ENCODE measurements around the gene KCNN3.

Gene KCNN3

DNA sequence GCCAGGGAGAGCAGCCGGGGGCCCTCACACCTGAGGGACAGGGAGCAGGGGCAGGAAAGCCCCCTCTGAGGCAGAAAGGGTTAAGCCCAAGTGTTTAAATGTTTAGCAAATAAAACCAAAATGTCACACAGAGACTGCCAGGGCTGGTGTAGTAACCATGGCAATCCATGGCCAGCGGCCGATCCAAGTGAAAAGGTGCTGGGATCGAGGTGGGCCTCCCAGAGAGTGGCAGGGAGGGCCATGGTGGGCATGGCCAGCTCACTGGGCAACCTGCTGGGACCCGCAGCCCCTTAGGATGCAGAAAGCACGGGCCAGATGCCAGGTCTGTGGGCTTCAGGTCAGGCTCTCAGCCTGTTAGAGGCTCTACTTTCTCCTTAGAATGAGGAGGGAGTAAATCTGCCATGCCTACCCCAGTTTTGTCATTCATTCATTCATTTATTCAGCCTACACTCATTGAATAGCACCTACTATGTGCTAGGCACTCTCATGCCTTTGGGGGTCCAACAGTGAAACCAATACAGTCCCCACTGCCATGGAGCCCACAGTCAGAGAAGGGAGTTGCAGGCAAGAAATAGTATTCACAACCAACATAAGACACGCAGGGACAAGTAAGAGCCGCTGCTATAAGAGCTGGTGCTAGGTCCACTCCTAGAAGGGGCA lies 56.1 kb downstream of the KCNN3 start:
- no peak for DNase-seq

DNA sequence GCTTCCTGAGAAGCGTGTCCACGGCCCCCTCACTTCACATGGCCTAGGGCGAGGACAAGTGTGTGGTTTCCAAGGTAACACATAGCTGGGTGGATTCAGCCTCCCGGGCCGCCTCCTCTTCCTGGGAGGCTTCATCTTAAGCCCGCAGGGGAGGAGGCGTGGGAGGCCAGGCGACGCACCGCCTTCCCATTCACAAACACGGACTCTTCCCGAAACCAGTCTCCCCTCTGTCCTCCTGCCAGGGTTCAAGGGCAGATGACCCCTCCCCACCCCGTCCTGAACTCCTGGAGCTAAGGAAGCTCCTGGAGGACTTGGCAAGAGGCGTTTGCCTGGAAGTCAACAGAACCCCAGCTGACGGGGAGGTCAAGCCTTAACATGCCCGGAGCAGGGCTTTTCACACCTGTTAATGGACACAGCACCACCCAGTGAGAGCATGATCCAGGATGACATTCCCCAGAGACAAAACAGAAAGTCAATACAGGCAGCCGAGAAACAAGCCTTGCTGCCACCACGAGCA lies 56.7 kb downstream of the KCNN3 start:
- DNase-seq, result no peak

DNA sequence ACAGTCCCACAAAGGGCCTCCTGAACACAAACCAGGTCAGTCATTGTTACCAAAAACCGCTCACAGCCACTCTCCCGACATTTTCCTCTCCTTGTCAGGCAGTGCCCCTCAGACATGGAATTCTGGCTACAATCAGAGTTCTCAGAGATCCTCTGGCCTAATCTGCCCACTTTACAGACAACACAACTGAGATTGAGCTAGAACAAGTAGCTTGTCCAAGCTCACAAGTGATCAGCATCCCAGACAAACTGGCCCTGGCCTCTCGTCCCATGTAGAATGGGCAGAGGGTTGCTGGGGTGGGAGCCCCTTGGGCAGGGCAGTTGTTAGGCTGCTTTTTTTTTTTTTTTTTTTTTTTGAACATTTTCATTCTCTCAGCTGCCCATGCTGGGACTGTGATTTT lies 57.2 kb downstream of the KCNN3 start:
- no peak for DNase-seq

DNA sequence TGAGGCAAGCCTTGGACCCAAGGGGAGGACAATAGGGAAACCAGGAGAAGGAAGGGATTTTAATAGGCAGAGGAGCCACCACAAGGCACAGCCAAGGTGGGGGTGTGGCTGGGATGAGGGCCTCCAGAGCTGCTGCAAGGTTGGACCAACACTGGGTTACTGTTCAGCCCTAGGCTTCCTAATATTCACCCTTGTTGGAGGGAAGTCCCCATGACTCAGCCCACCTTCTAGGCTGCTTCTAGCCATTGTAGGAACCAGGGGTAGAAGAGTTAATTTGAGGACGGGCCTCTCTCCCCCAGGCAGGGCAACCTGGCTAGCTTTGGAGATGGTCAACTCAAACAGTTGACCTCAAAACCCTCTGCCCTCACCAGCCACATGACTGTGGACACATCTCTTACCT lies 59.5 kb downstream of the KCNN3 start:
- DNase-seq, result no peak

DNA sequence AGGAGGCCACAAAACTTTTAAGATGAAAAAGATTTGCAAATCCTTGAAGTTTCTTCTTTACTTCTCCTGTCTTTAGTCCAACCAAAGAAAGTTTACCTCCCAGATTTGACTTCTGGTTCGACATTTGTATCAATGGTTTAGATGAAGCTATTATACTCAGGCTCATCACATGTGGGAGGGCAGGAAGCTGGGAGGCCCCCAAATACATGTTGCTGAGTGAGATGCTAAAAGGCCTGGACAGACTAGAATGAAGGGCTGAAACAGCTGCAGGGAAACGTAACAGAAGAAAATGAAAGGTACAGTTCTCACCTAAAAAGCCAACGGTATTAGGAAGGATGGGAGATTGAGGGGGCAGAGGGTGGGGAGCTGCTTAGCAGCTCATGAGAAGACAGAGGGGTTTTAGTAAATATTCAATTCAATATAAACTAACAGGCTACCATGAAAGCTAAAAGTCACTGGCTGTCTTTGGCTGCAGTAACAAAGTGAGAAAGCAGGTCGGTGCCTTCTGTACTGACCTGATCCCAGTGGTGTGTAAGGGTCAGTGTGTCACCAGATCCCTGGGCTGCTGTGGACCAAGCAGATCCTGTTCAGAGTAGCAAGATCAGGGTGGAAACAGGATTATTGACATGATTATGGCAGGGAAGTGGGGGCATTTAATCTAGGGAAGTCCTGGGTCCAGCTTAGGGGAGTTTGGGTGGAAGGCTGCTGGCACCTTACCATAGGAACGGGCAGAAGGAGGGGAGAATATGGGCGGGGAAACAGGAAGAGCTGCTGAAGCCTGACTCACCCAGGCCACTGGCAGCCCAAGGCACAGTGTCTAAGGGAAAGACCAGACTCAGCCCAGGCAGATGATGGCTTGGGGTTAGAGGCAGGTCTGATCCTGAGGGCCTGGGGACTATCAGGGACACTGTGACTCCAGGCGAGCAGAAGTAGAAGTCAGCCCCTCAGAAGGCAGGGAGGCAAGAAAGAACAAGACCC lies 60.4 kb downstream of the KCNN3 start:
- DNase-seq, result no peak

DNA sequence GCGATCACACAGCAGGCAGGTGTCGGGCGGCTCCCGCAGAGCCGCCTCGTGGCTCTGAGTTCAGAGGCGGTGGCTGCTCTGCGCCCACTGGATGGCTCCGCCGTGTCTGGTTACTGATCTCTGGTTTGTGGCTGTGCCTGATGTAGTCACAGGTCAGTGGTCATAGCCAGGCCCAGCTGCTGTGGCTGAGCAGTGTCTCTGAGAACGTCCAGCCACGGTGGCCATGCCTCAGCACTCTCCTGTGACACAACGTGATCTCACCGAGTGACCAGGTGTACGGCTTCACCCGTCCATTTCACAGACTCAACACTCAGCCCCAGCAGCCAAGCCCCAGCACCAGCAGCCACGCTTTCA lies 61.2 kb downstream of the KCNN3 start:
- no peak for DNase-seq

DNA sequence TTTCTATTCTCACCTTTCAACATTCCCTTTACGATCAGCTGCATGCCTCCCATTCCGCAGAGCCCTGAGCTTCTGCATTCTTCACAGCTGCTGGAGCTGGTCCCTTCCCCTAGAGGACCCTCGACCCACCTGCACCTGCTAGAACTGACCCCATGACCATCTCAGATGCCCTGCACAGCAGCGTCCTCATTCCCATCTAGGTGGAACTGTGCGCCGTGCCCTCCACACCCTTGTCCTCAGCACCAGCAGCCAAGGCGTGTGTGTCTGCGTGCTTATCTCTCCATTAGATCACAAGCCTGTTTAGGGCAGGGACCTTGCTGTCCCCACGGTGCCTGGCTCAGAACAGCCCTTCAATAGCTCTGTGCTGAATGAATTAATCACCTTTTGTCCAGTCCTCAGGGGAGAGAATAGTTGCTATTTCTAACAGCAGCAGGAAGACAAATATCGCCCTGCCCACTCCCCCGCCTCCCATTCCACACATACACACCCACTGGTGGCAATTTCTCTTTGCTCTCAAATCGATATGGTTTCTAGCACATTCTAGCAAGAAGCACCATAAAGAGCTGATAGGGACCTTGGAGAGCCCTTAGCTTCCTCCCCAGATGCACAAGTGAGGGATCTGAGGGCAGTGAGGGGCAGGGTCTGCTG lies 61.7 kb downstream of the KCNN3 start:
- DNase-seq, result no peak

DNA sequence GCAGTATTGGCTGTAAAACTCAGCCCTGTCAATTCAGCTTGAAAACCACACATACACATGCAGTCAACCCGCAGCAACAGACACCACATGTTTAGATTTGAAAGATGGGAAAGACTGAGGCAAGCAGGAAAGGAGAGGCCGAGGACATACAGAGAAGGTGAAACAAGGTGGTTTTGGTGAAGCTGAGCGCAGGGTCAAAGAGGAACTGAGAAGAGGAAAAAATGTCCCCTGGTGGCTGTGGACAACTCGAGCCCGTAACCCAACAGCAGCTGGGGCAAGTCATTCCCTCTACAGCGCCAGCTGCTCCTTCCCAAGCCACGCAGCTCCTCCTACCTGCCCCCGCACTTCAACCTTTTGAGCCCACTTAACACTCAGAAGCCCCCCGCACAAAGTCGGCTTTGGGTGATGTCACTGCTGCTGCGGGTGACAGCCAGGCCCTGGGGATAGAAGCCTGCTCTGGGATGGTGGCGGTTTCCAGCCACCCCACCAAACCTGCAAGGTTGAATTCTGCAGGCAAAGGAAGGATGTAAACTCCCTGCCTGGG lies 63.0 kb downstream of the KCNN3 start:
- no peak for DNase-seq

DNA sequence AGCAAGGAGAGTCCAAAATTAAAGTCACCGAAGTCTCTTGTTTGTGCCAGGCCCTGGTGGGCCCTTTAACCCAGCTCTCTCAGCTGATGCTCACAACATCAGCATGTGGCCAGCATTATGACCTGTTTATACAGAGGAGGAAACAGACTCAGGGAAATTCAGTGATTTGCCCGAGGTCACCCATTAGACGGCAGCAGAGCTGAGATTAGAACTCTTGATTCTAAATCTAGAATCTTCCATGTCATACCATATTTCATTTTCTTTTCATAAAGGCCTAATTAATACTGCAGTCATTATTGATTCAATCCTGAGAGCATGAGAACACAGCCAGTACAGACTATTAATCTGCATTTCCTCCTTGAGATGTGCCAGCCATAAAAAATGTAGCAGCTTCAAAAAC lies 63.7 kb downstream of the KCNN3 start:
- DNase-seq, result no peak

DNA sequence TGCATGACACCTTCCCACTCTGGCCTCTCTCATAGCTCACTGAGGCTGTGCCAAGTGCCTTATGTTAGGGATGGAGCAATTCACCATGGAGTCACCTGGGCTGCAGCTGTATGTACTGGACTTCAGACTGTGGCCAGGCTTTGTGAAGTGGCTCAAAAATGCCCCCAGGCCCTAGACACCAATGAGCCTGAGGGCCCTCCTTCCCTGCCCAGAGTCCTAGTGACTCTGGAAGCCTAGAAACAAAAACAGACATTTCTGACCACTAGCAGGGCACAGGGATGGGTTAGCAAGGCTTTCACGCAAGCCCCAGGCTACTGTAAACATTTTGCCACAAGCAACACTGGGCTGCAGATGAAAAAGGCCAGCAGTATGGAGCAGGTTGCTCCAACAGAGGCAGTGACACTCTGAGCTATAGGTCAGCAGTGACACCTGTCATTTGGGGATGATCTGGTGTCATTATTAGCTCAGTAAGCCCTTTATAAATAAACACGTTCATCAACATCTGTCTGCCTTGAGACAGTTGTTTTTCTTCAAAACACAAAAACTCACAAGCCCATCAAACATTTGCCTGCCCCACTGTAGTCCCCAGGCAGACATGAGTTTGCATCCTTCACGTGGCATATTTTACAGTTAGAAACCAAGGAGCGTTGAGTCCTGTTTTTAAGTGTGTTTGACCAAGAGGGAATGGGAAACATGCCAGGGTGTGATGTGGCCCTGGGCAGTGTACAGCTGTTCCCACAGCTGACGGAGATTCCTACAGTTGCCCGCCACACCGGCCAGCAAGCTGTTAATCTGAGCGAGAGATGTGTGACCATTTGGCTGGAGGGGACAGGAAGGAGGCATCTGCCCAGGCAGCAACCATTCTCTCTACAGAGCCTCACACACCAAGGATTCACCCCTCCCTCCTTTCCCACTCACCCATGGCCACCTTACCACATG lies 66.8 kb downstream of the KCNN3 start:
- peak; percentile 10 for DNase-seq

DNA sequence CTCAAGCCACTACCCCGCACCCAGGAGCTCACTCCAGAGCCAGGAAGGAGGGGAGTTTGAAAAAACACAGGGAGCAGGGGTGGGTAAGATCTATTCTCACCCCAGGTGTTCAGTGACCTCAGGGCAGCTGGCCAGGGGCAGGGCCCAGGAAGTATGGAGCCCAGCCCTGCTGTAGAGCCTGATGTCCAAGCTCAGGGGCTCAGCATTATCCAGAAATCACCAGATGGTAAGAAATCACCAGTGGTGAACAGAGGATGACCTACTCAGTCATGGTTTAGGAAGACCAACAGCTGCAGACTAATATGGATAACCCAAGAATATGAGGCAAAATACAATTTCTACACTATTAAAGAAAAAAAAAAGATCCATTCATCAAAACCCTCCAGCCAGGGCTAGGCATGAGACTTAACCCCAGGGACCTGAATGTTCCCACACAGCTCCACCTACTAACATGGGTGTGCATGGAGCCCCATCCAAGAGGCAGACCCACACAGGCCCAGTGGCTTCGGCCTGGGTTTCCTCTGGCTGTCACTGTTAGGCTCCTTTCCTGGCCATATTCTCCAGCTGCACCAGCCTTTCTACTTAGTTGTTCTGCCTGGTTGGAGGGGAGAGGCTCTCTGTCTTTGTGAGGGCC lies 67.6 kb downstream of the KCNN3 start:
- DNase-seq, result no peak

DNA sequence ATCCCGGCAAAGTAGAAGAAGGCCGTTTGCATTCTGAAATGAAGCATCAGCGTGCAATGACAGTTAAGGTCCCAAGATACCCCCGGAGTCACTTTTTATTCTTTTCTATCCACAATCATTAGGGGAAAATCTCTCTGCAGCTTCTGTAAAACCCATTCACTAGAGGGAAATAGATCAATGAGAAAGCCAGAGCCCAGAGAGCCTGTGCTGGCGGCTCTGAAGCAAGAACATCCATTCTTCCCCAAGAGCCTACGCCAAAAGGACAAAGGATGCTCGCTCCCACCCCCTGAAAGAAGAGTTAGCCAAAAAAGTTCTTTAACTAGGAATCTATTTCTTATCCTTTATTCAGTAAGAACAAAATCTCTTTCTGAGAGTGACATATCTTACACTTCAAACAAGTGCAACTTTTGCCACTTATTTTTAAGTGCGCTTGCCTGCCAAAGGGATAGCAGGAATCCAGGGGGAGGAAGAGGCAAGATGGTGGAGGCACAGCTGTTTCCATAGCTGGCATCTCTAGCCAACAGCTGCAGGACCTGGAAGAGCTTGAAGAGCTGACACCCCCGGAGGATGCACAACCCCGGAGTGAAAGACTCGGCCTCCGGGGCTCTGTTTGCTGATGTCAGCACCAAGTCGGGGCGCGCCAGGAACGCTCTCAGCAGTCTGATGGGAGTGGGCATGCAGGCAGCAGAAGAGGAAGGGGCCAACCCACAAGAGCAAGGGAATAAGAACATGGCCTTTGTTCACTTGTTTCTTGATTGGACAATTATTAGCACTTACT lies 68.7 kb downstream of the KCNN3 start:
- DNase-seq, result no peak

DNA sequence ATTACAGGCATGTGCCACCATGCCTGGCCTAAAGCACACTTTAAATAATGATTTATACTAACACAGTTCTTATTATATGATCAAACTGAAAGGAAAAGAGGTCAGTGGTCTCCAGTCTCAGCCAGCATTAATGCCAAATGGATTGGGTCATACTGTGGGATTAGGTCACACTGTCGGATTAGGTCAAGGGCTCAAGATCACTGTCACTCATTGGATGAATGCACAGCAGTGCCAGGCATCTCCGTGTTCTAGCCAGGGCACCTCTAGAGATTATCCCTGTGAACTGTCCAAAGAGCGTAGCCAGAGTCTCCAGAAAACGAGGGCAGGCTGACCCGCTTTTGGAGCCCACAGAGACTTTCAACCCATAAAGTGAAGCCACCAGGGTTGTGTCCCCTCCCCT lies 70.9 kb downstream of the KCNN3 start:
- DNase-seq, result no peak

DNA sequence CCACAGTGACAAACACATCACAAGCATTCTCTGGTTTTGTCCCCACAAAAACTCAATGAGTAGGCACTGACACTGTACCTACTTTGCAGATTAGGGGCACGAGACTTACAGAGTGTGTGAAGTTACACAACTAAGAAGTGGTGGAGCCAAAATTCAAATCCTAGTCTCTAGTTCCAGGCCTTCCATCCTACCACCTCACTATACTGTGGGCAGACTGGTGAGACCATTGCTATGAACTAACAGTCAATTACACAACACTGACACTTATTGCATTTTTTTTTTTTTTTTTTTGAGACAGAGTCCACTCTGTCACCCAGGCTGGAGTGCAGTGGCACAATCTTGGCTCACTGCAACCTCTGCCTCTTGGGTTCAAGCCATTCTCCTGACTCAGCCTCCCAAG lies 71.4 kb downstream of the KCNN3 start:
- DNase-seq, result no peak

DNA sequence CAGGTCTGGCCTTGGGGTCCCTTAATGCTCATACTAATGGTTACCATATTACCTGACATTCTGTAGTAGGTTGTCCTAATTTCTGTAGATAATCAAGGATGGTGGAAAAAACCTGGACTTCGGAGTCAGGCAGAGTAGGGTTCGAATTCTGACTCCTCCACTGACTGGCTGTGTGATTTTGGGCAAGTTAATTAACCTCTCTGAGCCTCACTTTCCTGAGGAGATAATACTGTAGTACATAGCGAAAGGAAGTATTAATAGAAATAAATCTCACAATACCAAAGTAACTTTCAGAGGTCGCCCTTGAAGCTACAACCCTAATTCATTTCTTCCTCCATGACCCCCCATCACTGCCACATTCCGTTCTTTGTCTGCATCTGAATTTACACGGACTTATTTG lies 72.9 kb downstream of the KCNN3 start:
- DNase-seq, result no peak

DNA sequence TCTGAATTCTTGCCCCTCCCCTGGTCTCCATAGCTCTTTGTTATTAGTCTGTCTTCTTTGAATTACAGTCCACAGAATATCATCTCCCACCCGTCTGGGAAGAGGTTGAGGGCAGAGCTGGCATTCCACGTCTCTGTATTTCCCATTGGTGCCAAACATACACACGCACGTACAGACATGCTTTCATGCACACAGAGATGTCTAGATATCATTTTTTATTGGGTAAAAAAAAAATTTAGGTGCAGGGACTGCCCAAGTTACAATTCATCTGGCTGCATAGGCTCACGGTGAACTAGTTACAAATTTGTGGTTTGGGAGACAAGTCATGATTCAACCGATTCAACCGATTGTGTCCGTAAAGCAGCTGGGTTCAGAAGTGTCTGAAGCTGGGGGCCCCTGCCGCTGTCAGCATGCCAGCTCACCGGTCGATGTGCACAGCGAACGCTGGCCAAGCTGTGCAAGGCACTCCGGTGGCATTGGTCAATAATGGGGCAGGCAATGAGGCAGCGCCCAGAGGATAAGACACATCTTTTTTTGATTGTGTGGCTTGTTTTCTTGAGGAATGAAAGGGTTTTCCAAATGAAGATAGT lies 73.7 kb downstream of the KCNN3 start:
- DNase-seq, result no peak

DNA sequence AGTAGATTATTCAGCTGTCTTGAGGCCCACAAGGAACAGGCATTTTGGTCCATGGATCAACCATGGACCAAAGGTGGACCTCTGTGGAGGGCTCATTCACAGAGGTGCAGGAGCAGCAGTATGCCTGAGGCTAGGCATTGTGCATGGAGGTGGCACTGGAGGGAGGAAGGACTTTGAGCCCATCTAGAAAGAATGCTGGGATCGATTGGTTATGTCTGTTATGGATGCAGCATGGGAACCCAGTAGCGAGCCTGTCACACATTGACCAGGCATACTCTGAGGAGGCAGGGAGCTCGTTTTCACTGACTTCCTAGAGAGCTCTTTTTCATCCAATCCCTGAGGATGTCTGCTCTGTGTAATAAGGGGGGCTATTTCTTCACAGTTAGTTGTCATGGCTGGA lies 75.5 kb downstream of the KCNN3 start:
- DNase-seq, result no peak

DNA sequence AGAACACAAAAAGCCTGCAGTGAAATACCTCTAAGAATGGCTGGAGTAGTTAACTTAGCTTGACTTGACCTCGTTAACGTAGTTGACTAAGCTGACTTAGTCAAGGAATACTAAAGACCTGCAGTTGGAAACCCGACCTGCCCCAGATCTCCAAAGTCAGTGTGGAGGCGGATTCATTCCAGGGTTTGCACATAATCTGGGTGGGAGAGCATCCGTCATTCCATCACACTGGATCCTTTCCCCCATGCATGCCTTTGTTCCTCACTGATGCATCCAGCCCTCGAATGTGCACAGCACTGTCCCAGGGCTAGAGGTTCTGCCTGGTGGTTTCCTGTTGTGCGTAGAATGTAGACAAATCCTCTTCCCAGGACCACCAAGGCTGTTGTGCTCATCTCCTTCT lies 76.4 kb downstream of the KCNN3 start:
- DNase-seq, result no peak

DNA sequence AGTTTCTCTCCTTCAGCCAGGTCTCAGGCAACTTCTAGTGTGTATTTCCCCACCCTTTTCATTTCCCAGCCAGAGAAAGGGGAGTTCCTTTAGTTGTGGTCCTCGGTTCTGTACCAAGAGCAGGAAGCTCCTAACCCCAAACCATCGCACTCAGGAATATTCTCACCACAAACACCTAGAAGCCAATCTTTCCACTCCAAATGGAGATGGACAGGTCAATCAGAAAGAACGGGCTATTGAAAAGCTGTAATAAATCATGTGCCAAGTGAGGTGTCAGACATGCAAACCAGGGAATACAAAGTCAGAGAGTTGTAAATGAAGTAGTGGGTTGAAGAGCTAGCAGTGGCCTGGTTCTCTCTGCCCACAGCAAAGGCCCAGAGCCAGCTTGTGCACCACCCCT lies 77.2 kb downstream of the KCNN3 start:
- no peak for DNase-seq

All from NCI-H2029 treated with DMSO at 0.1 percent for 48 hours (cell line).